OCI-LY1 (cell line): ENCODE measurements around the gene ADRA2A.

ENCODE experiments used
- H2AFZ ChIP-seq: fragments of 200-600 bp; sonication (generic), shearing (Covaris generic); 2 replicates; pipeline ENCODE4 v1.6.0; 2014; ENCODE audit warnings: antibody characterized with exemption, mild to moderate bottlenecking, low read length
- H3F3A ChIP-seq: fragments of 200-600 bp; sonication (generic), shearing (Covaris generic); 2 replicates; pipeline ENCODE4 v1.6.0; 2014; ENCODE audit warnings: mild to moderate bottlenecking, antibody characterized with exemption, low read length, moderate library complexity; ENCODE audit not compliant: insufficient read depth
- H3K27ac ChIP-seq: fragments of 200-600 bp; sonication (generic); 2 replicates; pipeline ENCODE4 v1.5.1; 2014; ENCODE audit warnings: low read length, mixed run types, mild to moderate bottlenecking, low read depth; ENCODE audit not compliant: poor library complexity, severe bottlenecking
- H3K27me3 ChIP-seq: fragments of 200-600 bp; sonication (generic); 2 replicates; pipeline ENCODE4 v1.6.0; 2014; ENCODE audit warnings: antibody characterized with exemption, mild to moderate bottlenecking, low read length, moderate library complexity; ENCODE audit not compliant: insufficient read depth
- H3K36me3 ChIP-seq: fragments of 200-600 bp; sonication (generic); 2 replicates; pipeline ENCODE4 v1.6.1; 2014; ENCODE audit warnings: mild to moderate bottlenecking, antibody characterized with exemption, low read length, moderate library complexity, mixed read lengths; ENCODE audit not compliant: insufficient read depth
- H3K4me1 ChIP-seq: fragments of 200-600 bp; sonication (generic); 2 replicates; pipeline ENCODE4 v1.5.1; 2014; ENCODE audit warnings: mild to moderate bottlenecking, low read length, moderate library complexity; ENCODE audit not compliant: insufficient read depth, severe bottlenecking
- H3K4me2 ChIP-seq: fragments of 200-600 bp; sonication (generic), shearing (Covaris generic); 2 replicates; pipeline ENCODE4 v1.6.1; 2014; ENCODE audit warnings: low read length
- H3K4me3 ChIP-seq: fragments of 200-600 bp; sonication (generic); 2 replicates; pipeline ENCODE4 v1.5.1; 2014; ENCODE audit warnings: low read length, low read depth, mild to moderate bottlenecking, mixed read lengths; ENCODE audit not compliant: poor library complexity, severe bottlenecking
- H3K79me2 ChIP-seq: fragments of 200-600 bp; shearing (Covaris generic); 2 replicates; pipeline ENCODE4 v1.6.1; 2016; ENCODE audit warnings: mixed run types, low read length, mixed read lengths; ENCODE audit not compliant: insufficient read depth
- H3K9ac ChIP-seq: fragments of 200-600 bp; sonication (generic), shearing (Covaris generic); 2 replicates; pipeline ENCODE4 v1.6.1; 2014; ENCODE audit warnings: mild to moderate bottlenecking, low read length, mixed read lengths
- H3K9me2 ChIP-seq: fragments of 200-600 bp; sonication (generic), shearing (Covaris generic); 2 replicates; pipeline ENCODE4 v1.6.1; 2014; ENCODE audit warnings: low read depth, mild to moderate bottlenecking, low read length, mixed read lengths
- H3K9me3 ChIP-seq: fragments of 200-600 bp; shearing (Covaris generic); 2 replicates; pipeline ENCODE4 v1.6.1; 2014; ENCODE audit warnings: low read length, mixed read lengths
- H4K20me1 ChIP-seq: fragments of 200-600 bp; sonication (generic), shearing (Covaris generic); 2 replicates; pipeline ENCODE4 v1.6.0; 2016; ENCODE audit warnings: mild to moderate bottlenecking, low read length; ENCODE audit not compliant: insufficient read depth
- CTCF ChIP-seq: fragments of 200-600 bp; sonication (generic), shearing (Covaris generic); IDR thresholded peaks from 2 replicates; pipeline ENCODE4 v1.5.1; 2017; ENCODE audit warnings: mild to moderate bottlenecking, antibody characterized with exemption, low read length, moderate library complexity, mixed read lengths
- EZH2 ChIP-seq: fragments of 200-600 bp; sonication (generic), shearing (Covaris generic); IDR thresholded peaks from 2 replicates; pipeline ENCODE4 v1.8.0; 2017; ENCODE audit warnings: borderline replicate concordance, mixed run types, mild to moderate bottlenecking, antibody characterized with exemption, low read length, moderate library complexity, mixed read lengths

Gene ADRA2A

DNA sequence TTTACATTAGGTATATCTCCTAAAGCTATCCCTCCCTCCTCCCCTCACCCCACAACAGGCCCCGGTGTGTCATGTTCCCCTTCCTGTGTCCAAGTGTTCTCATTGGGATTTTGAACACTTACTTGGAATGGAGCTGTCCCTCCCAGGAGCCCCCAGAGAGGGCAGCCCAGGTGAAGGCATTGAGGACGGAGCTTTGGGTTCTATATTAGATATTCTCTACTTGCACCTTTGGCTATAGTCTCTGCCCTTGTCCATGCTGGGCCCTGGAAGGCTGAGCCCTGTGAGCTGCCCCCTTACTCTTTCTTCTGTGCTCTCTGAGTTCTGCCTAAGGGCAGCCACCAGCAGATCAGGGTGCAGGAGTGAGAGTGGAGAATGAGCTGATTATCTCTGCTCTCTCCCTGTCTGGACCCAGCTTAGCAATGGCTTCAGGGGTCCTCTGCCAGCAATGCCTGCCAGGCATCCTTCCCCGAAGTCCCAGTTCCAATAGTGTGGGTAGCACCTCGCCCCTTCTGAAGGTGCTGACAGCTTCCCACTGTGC is 11.2 kb downstream of the ADRA2A start:
- no peaks in the 10 kb centered on the region for H3K9me2 ChIP-seq
- H3K27me3 ChIP-seq, result 0 out of 2 replicates have a peak, but pooled peaks cover 6% of the 10 kb centered on the region
- H2AFZ ChIP-seq, result no peak overlapping the region
- no peak overlapping the region for H3K27ac ChIP-seq
- no peak for TF ChIP-seq EZH2
- TF ChIP-seq CTCF, result no peak
- no peaks in the 10 kb centered on the region for H3K4me1 ChIP-seq
- no peaks in the 10 kb centered on the region for H3K36me3 ChIP-seq
- no peak overlapping the region for H3K4me3 ChIP-seq
- no peaks in the 10 kb centered on the region for H3K79me2 ChIP-seq
- H3K9ac ChIP-seq, result no peak overlapping the region
- no peaks in the 10 kb centered on the region for H3K9me3 ChIP-seq
- H4K20me1 ChIP-seq, result no peaks in the 10 kb centered on the region
- no peaks in the 10 kb centered on the region for H3F3A ChIP-seq
- no peak overlapping the region for H3K4me2 ChIP-seq

DNA sequence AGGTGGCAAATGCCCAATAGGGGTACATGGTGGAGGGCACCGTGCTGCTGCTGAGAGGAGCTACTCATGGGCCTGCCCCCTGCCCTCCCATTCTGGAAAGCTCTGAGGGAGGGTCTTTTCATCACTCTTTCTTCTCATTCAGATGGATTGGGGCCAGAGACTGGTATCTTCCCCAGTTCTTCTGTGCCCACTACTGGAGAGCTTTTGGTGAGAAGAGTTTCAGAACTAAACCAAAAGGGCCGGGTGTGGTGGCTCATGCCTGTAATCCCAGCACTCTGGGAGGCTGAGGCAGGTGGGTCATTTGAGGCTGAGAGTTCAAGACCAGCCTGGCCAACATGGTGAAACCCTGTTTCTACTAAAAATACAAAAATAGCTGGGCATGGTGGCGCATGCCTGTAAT is 12.5 kb downstream of the ADRA2A start:
- Histone ChIP-seq H3K36me3 (no peaks in the 10 kb centered on the region), H3K4me2 (no peak overlapping the region), H2AFZ (no peak overlapping the region), H3F3A (no peaks in the 10 kb centered on the region), H3K9me2 (no peaks in the 10 kb centered on the region), H3K4me3 (no peak overlapping the region), H3K4me1 (no peaks in the 10 kb centered on the region), H4K20me1 (no peaks in the 10 kb centered on the region), H3K9me3 (no peaks in the 10 kb centered on the region), H3K9ac (no peak overlapping the region), H3K27me3 (0 out of 2 replicates have a peak, but pooled peaks cover 6% of the 10 kb centered on the region), H3K79me2 (no peaks in the 10 kb centered on the region), H3K27ac (no peak overlapping the region)
- TF ChIP-seq CTCF, result no peak
- TF ChIP-seq EZH2, result no peak

DNA sequence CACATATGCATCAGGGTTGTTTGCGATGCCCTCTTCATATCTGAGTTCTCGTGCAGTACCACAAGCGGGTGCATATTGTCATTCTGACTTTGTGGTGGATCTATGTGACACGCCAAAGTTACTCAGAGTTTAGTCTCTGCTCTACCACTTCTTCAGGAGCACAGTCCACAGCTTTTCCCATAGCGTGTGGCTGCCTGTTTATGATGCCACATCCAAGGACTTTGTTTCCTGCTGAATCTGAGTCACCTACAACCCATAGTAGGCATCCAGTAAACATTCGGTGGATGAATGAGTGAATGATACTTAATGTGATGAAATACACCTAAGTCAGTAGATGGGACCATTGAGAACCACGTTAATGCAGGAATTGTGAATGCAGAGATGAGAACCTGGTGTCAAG is 15.0 kb downstream of the ADRA2A start:
- H3K27ac ChIP-seq, result no peak overlapping the region
- no peak for TF ChIP-seq EZH2
- TF ChIP-seq CTCF, result no peak

More for the DNA sequence above, 15.0 kb downstream of the ADRA2A start:
- no peaks in the 10 kb centered on the region for H3K36me3 ChIP-seq
- H2AFZ ChIP-seq, result no peak overlapping the region
- no peaks in the 10 kb centered on the region for H3K9me2 ChIP-seq
- H3K4me2 ChIP-seq, result no peak overlapping the region
- H3K9me3 ChIP-seq, result no peaks in the 10 kb centered on the region
- H3F3A ChIP-seq, result no peaks in the 10 kb centered on the region
- H4K20me1 ChIP-seq, result no peaks in the 10 kb centered on the region
- H3K27me3 ChIP-seq, result 0 out of 2 replicates have a peak, but pooled peaks cover 6% of the 10 kb centered on the region
- H3K4me1 ChIP-seq, result no peaks in the 10 kb centered on the region
- H3K79me2 ChIP-seq, result no peaks in the 10 kb centered on the region
- H3K9ac ChIP-seq, result no peak overlapping the region
- H3K4me3 ChIP-seq, result no peak overlapping the region
